Right forelimb (tissue), 1 donor: Measurements from ENCODE around the gene KNTC1.

Source experiments
- DNase-seq: peaks from one replicate; pipeline ENCODE4 v3.0.0-alpha.2; 2018

Gene KNTC1

DNA sequence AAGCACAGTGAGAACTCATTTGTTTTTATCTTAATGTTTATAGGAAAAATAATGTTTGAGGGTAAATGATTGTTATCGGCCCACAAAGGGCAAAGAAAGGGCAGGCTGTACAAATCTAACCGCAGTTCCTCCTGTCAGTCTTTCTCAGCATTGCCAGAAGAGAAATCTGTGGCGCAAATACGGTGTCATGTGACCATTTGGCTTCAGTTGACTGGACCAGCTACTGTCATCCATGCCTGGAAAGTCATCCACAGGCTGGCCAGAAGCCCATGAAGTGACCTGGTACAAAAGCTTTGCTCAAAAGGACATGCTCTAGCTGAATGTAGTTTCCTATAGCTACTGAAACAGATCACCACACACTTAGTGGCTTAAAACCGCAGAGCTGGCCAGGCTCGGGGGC lies 132.5 kb downstream of the KNTC1 start:
- no peak for DNase-seq

DNA sequence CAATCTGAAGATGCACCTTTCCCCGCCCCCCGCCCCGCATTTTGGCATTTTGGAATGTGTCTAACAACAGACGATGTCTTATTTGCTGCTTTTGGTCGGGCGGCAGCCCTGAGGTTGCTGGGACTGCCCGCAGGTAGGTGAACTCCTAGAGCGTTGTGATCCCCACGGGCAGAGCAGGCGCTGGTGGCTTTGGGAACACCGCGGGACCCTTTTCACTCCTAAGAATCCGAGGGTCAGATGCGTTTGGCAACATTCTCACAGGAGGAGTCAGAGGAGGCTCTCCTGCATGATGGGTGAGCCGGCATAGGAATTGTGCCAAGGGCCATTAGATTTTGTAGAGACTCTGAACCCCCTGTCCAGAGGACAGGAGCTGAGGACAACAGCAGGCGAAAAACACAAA lies 134.2 kb downstream of the KNTC1 start:
- DNase-seq: no peak

DNA sequence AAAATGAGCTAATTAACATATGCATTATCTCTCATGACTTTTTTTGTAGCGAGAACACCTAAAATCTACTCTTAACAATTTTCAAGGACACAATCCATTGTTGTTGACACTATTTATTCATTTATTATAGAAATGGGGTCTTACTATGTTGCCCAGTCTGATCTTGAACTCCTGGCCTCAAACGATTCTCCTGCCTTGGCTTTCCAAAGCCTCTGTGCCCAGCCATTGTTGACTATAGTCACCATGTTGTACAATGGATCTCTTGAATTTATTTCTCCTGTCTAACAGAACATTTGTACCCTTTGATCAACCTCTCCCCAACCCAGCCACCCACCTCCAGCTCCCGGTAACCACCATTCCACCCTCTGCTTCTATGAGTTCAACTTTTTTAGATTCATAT lies 134.9 kb downstream of the KNTC1 start:
- no peak for DNase-seq

DNA sequence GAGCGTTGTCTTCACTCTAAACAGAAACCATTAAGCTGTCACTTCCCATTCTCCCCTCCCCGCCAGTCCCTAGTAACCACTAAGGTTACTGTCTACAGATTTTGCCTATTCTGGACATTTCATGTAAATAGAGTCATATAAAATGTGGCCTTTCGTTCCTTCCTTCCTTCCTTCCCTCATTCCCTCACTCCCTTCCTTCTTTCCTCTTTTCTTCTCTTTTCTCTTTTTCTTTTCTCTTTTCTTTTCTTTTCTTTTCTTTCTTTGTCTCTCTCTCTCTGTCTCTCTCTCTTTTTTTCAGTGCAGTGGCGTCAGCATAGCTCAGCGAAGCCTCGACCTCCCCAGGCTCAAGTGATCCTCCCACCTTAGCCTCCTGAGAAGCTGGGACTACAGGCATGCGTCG lies 138.3 kb downstream of the KNTC1 start:
- DNase-seq: no peak

DNA sequence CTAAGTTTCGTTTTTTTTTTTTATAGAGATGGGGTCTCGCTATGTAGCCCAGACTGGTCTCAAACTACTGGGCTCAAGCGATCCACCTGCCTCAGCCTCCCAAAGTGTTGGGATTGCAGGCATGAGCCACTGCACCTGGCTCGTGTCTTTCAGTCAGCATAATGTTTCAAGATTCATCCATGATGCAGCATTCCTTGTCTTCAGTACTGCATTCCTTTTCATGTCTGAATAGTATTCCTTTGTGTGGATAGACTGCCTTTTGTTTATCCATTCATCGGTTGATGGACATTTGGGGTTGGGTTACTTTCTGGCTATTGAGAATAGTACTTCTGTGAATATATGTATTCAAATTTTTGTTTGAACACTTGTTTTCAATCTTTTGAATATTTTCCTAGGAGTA lies 138.7 kb downstream of the KNTC1 start:
- no peak for DNase-seq

DNA sequence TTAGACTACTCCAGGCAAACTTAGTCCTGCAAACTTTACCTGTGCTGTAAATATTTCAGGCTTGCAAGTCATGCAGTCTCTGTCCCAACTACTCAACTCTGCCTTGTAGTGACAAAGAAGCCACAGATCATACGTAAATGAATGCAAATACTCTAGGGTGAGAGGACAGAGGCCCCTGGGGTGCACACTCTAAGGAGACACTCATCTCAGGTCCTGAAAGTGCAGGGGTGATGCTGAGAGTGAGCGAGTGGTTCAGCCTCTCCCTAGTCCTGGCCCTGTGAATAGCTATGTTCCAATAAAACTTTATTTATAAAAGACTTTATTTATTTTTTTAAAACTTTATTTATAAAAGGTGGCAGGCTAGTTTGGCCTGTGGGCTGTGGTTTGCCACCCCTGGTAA lies 141.2 kb downstream of the KNTC1 start:
- DNase-seq: no peak

DNA sequence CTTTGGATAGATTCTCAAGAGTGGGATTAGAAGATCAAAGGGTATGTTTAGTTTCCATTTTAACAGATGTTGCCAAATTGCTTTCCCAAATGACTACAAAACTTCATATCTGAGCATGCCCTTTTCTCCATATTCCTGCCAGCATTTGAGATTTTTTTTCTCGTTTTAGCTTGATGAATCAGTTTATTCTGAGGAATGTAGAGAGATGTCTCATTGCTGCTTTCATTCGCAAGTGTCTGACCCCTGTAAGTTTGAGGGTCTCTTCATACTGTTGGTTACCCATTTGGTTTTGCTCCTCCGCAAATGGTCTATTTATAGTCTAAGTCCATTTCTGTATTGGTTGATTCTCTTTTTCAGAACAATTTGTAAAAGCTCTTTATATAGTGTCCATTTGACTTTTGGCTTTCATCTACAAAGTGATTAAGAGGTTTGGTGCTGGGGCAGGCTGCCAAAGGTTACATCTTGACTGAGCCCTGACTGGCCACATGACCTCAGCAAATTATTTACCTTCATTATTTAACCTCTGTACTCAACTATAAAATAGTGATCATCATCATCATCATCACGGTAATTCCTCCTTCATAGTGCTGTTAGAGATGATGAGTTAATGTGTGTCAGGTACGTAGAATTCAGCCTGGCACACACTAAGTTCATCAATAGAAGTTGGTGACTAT lies 142.5 kb downstream of the KNTC1 start:
- no peak for DNase-seq

DNA sequence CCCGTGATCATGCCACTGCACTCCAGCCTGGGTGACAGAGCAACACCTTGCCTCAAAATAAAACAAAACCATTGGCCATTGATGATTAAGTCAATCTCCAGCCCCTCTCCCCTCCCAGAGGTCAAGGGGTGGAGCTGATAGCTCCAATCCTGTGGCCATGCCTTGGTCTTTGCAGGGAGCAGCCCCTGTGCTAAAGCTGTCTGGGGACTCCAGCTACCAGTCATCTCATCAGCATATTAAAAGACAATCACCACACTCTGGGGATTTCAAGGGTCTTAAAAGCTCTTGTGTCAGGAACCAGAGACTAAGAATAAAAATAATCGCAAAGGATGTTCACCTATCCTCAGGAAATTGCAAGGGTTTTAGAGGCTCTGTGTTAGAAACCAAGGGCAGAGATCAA lies 145.5 kb downstream of the KNTC1 start:
- DNase-seq: no peak
